ENCODE measurements around the gene PTPRN2. TPM values are rescaled to one million over a fixed set of nuclear protein-coding genes. Genes with fewer than 3 reads are reported as not detected.

The PTPRN2 gene
- total and polyA plus RNA-seq, 2 of the 8 experiments (the other 6 are each of a cell fraction or from before 2014, with no cell fraction given) = 2.6 to 4.5 TPM

DNA sequence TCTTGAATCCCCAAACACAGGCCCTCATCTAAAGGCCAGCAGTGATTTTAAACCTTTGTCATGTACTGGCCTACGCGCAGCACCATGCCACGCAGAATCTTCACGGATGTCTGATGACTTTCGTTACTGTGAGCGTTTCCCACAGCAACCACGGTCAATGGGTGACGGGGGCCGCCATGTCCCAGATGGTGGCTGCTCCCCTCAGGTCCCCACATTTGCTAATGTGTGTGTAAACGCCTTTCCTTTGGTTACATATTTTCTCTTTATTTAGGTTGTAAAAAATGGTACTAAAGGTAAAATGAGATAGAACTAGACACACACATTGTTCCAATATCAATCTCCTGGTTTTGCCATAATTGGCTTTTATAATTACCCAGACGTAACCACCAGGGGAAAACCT, 699.0 kb downstream of the PTPRN2 start:
- H2AFZ ChIP-seq (ENCODE audit: low read length) = no peak overlapping the region
- no peak overlapping the region for H2BK12ac ChIP-seq (ENCODE audit: low read depth, low read length)
- H3K4me3 ChIP-seq (ENCODE audit: extremely low read depth in 1 of 4, insufficient read depth in 2 of 4, low read depth in 3 of 4, low read length in 4 of 4) = no peak overlapping the region
- H3K23ac ChIP-seq (ENCODE audit: insufficient read length) = no peak overlapping the region
- H3K4ac ChIP-seq (replicated peaks; ENCODE audit: insufficient read length, low read depth, low read length) = no peak overlapping the region
- no peak overlapping the region for H2BK5ac ChIP-seq (ENCODE audit: low read depth, low read length)
- H3K4me2 ChIP-seq (ENCODE audit: insufficient read depth in 1 of 2, low read depth in 2 of 2, low read length in 2 of 2) = no peak overlapping the region
- H3K27ac ChIP-seq (ENCODE audit: low read depth, low read length) = no peak overlapping the region
- no peaks in the 10 kb centered on the region for H3K36me3 ChIP-seq (ENCODE audit: control insufficient read depth in 2 of 4, insufficient read depth in 4 of 4, low read length in 3 of 4)
- H3K23me2 ChIP-seq (ENCODE audit: low read depth, low read length) = no peaks in the 10 kb centered on the region
- WGBS, 2 experiments (ENCODE audit: extremely low coverage in 1 of 2, insufficient coverage in 1 of 2, insufficient read length in 1 of 2, insufficient replicate concordance in 2 of 2, low coverage in 1 of 2, low lambda C conversion rate in 2 of 2, missing lambda C conversion rate in 1 of 2) = 82% methylated on average over 11 of the region's 11 CpGs; no CpG with 5 or more reads in 1 of the 2 experiments
- no peaks in the 10 kb centered on the region for H3K79me1 ChIP-seq (ENCODE audit: low read depth, low read length)
- no peaks in the 10 kb centered on the region for H4K20me1 ChIP-seq (replicated peaks in 1 of 2; ENCODE audit: control insufficient read depth in 1 of 2, insufficient read depth in 2 of 2, low read length in 2 of 2)
- no peak overlapping the region for H2AK5ac ChIP-seq (ENCODE audit: low read depth, low read length)
- no peak overlapping the region for H3K14ac ChIP-seq (ENCODE audit: insufficient read length)
- peaks cover 14 to 18% of the 10 kb centered on the region in 2 experiments for H3K9me3 ChIP-seq (ENCODE audit: insufficient read depth in 2 of 2, low read depth in 1 of 2, low read length in 1 of 2)
- H3K4me1 ChIP-seq (replicated peaks in 1 of 4; ENCODE audit: control insufficient read depth in 3 of 4, insufficient read depth in 4 of 4, low read length in 3 of 4) = peaks cover 0 to 6% (median 3%) of the 10 kb centered on the region in 4 experiments; a peak in 3 of 7 replicates
- H4K91ac ChIP-seq (replicated peaks; ENCODE audit: insufficient read length, low read length) = no peak overlapping the region
- H3K79me2 ChIP-seq (ENCODE audit: control insufficient read depth in 1 of 2, insufficient read depth in 2 of 2, low read length in 2 of 2) = no peaks in the 10 kb centered on the region
- H3K56ac ChIP-seq (replicated peaks; ENCODE audit: insufficient read length, low read depth, low read length) = no peak overlapping the region
- POLR2A ChIA-PET (ENCODE audit: partially characterized antibody) = no interaction called here
- DNase-seq (ENCODE audit: low read depth in 1 of 2, low spot score in 2 of 2) (no peak), FAIRE-seq (no peak)
- no peaks in the 10 kb centered on the region for H3K27me3 ChIP-seq (replicated peaks in 1 of 4; ENCODE audit: control insufficient read depth in 3 of 4, extremely low read depth in 1 of 4, insufficient read depth in 3 of 4, low read length in 3 of 4)
- H3K18ac ChIP-seq (ENCODE audit: extremely low read depth, low read length) = no peak overlapping the region
- no peak overlapping the region for H3K9ac ChIP-seq (replicated peaks in 1 of 4; ENCODE audit: extremely low read depth in 1 of 4, low read depth in 3 of 4, low read length in 3 of 4)
- CTCF ChIA-PET (ENCODE audit: partially characterized antibody) = no interaction called here
- TF ChIP-seq, protein P1, sequence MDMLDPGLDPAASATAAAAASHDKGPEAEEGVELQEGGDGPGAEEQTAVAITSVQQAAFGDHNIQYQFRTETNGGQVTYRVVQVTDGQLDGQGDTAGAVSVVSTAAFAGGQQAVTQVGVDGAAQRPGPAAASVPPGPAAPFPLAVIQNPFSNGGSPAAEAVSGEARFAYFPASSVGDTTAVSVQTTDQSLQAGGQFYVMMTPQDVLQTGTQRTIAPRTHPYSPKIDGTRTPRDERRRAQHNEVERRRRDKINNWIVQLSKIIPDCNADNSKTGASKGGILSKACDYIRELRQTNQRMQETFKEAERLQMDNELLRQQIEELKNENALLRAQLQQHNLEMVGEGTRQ (IDR thresholded peaks at IDR 0.05; ENCODE audit: low read length) = no peak
- TF ChIP-seq BRCA1 (IDR thresholded peaks at IDR 0.05; ENCODE audit: low read depth, low read length) (no peak), SP2 (IDR thresholded peaks at IDR 0.05; ENCODE audit: low read length) (no peak)
- no peak overlapping the region for H2BK15ac ChIP-seq (ENCODE audit: low read length)
- H4K8ac ChIP-seq (ENCODE audit: extremely low read depth, insufficient read depth, low read length) = no peak overlapping the region
- no peak overlapping the region for H4K5ac ChIP-seq (ENCODE audit: insufficient read length, low read depth, low read length)
- H2BK120ac ChIP-seq (replicated peaks; ENCODE audit: low read depth, low read length) = no peak overlapping the region
- H2BK20ac ChIP-seq (ENCODE audit: low read length) = no peak overlapping the region

All from H1 (cell line).